NCI-H146 treated with DMSO at 0.1 percent for 48 hours (cell line): ENCODE measurements around the gene NEU2.

ENCODE experiments used
- DNase-seq: peaks from one replicate; lab custom pipeline; 2025; ENCODE audit not compliant: unreplicated experiment; lab: John Stamatoyannopoulos, UW

NEU2 gene

DNA sequence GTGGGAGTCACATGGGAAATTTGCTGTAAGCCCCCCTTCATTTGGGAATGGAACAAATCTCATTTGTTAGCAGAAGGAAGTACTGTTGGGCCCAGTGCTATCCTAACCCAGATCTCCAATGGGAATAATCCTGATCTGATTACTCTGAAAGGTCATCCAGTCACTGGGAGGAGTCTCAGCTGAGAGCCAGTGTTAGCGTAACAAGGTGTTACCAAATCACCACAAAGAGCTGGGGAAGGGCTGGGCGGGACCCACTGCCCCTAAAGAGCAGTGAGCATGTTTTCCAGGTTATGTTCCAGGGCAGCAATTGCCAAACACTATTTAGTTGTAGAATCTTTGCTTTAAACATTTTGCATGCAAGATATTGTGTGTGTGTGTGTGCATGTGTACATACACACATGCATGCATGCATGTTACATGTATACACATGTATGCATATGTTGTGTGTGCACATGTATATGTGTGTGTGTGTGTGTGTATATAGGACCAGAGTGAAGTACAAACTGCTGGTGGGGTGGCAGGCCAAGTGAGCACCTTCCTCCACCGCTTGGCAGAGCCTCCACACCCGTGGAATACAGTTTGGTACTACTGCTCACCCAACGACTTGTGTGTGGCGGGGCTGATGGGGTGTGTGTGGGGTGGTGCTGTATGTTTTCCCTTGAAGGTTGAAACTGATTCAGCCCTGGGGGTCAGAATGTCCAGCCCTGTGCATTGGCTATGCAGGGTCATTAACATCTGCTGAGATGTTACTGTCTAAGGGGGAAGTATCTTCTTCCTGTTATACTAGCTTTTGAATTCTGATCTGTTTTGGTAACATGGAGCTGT lies 42.9 kb downstream of the NEU2 start:
- no peak for DNase-seq

DNA sequence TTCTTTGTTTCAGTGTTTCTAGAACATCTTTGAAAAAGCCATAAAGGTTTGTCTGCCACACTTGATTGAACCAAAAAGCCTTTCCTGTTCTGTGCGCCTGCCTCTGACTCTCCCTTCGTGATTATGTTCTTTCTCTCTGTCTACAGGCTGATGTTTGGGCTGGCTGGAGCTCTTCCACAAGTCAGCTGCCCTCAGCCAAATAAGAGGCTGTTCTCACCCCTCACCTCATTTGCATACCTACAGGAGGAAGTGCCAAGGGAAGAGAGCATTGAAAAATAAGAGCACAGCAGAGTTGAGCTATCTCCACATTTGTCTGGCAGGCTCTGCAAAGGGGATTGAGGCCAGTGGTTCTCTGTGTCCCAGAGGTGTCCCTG lies 43.5 kb downstream of the NEU2 start:
- no peak for DNase-seq

DNA sequence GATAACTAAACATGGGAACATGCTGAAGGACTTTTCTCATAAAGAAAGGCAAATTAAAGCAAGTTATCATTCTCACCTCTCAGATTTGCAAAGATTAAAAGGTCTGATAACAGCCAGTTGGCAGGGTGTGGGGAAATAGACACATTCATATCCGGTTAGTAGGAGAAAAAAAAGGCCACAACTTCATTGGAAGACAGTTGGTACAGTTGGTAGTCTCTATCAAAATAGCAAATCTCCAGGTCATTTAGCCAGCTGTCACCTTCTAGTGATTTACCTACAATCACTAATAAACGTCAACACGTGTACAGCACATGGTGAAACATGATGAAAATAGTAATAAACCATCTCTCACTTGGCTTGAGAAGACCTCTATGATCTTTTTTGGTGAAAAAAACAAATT lies 44.3 kb downstream of the NEU2 start:
- DNase-seq, result no peak

DNA sequence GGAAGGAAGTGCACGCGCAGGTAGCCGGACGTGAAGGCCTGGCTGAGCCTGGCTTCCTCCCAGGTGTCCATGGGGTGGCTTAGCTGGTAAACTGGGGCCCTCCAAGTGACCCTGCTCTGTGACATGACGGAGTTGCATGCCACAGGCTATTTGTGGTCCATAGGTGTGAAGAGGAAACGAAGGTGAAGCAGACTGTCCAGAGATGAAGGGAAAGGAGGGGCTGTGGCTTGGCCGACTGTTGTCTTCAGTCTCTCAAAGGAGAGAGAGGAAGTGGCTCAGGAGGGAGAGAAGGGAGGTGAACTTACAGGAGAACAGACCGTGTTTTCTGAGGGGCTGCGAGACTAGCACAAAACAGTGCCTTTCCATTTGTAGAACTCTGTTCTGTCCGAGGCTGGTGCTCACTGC lies 47.0 kb downstream of the NEU2 start:
- DNase-seq, result no peak

DNA sequence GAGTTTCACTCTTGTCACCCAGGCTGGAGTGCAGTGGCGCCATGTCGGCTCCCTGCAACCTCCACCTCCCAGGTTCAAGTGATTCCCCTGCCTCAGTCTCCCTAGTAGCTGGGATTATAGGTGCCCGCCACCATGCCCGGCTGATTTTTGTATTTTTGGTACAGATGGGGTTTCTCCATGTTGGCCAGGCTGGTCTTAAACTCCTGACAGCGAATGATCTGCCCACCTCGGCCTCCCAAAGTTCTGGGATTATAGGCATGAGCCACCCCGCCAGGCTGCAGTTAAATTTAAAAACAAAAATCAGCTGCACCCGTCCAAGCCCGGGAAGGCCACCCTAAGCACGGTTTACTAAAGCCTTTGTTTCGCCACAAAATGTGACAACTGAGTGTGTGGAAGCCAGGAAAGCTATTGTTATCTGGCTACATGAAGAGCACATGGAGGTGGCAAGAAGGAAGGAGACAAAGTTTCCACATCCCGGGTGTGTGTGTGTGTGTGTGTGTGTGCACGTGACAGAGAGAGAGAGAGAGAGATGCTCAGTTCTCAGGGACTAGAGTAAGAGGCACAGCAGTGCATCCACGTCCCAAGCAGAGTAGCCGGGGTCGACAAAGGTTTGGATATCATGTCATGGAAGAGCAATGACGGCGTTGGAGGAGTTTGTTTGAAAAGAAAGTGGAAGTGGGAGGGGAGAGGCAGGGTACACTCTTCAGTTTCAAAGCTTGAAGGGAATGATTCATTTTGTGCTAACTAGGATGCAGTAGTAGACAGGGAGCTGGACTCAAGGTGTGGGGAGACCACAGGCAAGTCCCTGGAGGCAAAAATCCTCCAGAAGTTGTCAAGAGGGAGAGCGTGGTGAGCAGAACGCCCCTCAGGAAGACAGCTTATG lies 47.7 kb downstream of the NEU2 start:
- DNase-seq, result no peak

DNA sequence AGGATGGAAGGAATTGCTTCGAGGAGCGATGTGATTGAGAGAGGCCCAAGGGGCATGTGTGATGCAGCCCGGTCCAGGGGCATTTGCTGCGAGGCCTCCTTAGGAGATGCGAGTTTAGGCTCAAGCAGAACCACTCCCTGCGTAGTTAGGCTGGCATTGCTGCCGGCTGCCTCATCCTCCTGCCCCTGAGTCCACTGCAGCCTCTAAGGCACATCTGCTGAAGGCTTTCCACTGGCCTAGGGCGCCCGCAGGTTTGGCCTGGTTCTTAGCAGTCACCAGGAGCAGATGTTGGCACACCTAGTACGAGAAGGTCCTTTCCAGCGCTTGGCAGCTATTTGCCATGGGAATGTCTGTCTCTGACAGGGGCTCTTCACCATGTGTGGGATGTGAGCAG lies 48.4 kb downstream of the NEU2 start:
- no peak for DNase-seq

DNA sequence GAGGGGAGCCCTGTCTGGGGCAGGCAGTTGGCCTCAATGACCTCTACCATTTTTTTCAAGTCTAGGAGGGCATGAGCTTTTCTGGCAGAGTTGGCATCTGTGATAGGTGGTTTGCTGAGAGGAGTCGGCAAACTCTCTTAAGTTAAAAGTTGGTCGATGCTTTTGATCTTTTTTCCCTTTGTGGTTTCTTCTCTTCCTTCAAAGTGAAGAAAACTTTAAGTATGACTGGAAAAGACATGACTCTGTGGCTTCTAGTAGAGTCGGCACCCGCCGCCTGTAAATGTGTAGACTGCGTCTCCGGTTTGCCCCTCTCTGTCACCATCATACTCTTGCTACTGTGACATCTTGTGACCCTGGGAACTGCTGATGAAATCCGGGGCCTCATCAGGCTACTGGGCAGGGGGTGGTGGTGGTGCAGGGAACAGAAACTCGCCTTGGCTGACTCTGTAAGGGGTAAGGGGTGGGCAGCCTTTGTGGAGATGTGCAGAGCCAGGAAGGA lies 48.8 kb downstream of the NEU2 start:
- no peak for DNase-seq

DNA sequence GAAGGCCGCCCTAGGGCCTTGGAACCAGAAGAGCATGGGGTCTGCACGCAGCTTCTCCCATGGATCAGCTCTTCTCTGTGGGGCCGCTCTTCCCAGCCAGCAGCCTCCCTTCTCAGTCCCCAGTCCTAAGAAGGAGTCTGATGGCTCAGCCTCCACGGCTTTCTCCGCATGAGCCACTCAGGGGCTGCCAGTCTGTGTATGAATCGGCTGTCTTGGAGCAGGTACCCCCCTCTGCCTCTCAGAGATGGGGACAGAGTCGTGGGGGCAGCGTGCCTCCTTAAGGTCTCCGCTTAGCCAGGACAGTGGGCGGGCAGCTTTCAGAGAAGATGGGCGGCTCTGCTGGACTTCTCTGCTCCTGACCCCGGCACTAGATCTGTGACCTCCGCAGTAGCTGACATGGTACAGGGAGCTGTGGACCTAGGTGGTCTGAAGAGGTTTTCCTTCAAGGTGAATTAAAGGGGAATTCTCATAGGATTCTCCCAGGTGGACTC lies 49.3 kb downstream of the NEU2 start:
- DNase-seq, result no peak

DNA sequence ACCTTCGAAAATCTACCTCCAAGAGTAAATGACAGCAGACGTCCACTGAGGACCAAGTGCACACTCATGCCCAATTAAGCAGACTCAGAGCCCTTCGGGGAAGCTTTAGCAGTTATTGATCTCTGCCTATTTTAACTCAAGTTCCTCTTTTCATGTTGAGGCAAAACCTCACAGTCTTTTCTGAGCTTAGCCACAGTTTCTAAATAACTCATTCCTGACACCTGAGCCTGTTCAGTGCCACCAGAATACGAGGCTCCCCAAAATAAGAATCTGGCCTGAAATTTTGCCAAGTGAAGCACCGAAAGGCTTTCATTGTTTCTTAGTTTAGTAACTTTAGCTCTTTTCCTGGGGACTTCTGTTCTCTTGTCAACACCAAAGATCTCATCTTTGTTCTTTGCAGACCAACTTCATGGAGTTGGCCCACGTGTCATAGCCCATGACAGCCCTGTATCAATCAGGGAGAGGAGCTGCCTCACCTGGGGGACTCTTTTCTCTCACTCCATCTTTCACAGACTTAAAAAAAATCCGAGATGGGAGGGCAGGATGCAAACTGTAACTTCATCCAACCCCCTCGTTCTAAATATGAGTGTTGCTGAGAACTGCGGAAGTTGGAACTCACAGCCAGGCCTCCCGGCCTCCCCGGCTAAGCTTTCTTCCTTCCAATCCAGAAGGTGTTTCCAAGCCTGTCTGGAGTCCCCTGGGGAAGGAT lies 49.9 kb downstream of the NEU2 start:
- no peak for DNase-seq

DNA sequence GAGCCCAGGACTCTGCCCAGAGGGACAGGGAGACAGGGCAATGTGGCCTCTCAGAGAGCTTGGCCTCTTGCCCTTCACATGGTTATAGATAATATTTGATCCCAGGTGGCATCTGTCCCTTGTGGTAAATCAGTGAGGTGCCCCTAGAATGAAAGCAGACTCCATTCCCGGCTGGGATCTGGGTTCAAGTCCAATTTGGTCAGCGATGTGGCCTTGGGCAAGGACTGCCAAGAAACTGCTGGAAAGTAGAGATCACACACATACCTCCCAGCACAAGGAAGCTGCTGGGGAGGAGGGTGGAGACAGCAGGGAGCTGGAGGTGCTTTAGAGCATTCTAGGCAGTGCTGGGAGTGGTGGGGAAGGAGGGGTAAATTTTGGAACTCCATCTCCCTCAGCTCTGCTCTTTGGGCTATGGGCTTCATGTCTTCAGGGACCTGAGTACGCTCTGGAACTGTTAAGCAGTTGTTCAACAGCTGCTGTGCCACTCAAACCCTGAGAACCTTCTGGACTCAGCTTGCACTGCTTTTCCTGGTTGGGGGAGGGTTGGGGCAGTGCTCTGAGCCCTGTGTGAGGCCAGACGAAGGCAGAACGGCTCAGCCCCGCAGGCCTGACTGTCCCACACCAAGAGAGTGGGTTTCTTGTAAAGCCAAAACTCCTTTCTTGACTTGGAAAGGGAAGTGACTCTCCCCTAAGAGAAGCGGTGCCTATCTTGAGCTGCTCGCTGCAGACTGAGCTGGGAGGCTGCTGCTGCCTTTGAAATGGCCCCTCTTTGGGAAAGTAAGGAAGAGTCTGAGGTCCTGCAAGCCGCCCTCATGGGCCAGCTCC lies 50.7 kb downstream of the NEU2 start:
- DNase-seq, result no peak

DNA sequence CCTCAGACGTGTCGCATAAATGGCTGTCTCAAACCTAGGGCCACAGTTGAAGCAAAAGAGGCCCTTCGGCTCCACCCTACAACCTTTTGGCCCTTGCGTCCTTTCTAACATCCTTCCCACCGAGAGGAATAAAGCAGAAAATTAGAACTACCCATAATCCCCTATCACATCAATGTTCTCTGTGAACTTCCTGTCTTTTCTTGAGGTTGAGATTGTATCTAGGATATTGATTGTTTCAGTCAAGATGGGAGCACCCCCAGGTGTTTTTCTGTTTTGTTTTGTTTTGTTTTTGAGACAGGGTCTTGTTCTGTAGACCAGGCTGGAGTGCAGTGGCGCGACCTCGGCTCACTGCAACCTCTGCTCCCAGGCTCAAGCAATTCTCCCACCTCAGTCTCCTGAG lies 51.3 kb downstream of the NEU2 start:
- DNase-seq, result no peak

DNA sequence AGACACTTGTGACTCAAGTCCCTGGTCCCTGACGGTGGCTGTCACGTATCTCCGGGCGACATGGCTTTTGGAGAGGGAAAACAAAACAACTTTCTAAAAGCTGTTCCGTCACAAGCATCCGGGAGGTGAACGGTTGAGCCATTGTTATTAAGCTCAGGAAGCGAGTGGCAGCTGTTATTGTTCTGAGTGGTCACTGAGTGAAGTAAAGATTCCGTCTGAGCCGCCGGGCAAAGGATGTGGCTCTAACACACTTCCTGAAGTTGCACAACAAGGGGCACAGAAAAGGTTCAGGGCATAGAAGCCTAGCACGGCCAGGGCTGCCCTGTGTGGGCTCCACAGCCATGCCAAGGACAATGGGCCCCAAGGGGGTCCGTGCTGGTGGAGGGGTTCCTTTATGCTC lies 52.0 kb downstream of the NEU2 start:
- no peak for DNase-seq
